ENCODE data around the gene P2RX7. TPM values are rescaled to one million over a fixed set of nuclear protein-coding genes. Genes with fewer than 3 reads are reported as not detected.

P2RX7 gene
- polyA plus RNA-seq, 3 donors, result 0.69 to 1.0 (median 0.86) TPM

GRCh38 chr12:121108492-121108891 is 24.2 kb upstream of the P2RX7 start:
- DNase-seq (ENCODE audit: low read depth in 3 of 3, low spot score in 2 of 3), result no peak

- DNase-seq (ENCODE audit: low read depth in 3 of 3, low spot score in 2 of 3), result peak; percentile 38 to 50 (median 42)
Observed at GRCh38 chr12:121110211-121110940, 22.3 kb upstream of the P2RX7 start.

- DNase-seq (ENCODE audit: low read depth in 3 of 3, low spot score in 2 of 3), result no peak
Observed at GRCh38 chr12:121111684-121112083, 21.0 kb upstream of the P2RX7 start.

- DNase-seq (ENCODE audit: low read depth in 3 of 3, low spot score in 2 of 3), result no peak
Observed at GRCh38 chr12:121112496-121112895, 20.2 kb upstream of the P2RX7 start.

GRCh38 chr12:121113057-121113456 is 19.6 kb upstream of the P2RX7 start:
- DNase-seq (ENCODE audit: low read depth in 3 of 3, low spot score in 2 of 3), result no peak

GRCh38 chr12:121114019-121114639 is 18.5 kb upstream of the P2RX7 start:
- no peak for DNase-seq (ENCODE audit: low read depth in 3 of 3, low spot score in 2 of 3)

- DNase-seq (ENCODE audit: low read depth in 3 of 3, low spot score in 2 of 3), result no peak
Observed at GRCh38 chr12:121114806-121115205, 17.9 kb upstream of the P2RX7 start.

GRCh38 chr12:121115530-121115929 is 17.1 kb upstream of the P2RX7 start:
- DNase-seq (ENCODE audit: low read depth in 3 of 3, low spot score in 2 of 3), result no peak

- DNase-seq (ENCODE audit: low read depth in 3 of 3, low spot score in 2 of 3), result no peak
Observed at GRCh38 chr12:121116318-121117225, 16.1 kb upstream of the P2RX7 start.

GRCh38 chr12:121117226-121117777 is 15.4 kb upstream of the P2RX7 start:
- no peak for DNase-seq (ENCODE audit: low read depth in 3 of 3, low spot score in 2 of 3)

- no peak for DNase-seq (ENCODE audit: low read depth in 3 of 3, low spot score in 2 of 3)
Observed at GRCh38 chr12:121120323-121120722, 12.4 kb upstream of the P2RX7 start.

- no peak for DNase-seq (ENCODE audit: low read depth in 3 of 3, low spot score in 2 of 3)
Observed at GRCh38 chr12:121120989-121121755, 11.5 kb upstream of the P2RX7 start.

GRCh38 chr12:121121805-121122204 is 10.9 kb upstream of the P2RX7 start:
- DNase-seq (ENCODE audit: low read depth in 3 of 3, low spot score in 2 of 3), result no peak

GRCh38 chr12:121123488-121123887 is 9.2 kb upstream of the P2RX7 start:
- DNase-seq (ENCODE audit: low read depth in 3 of 3, low spot score in 2 of 3), result no peak

- DNase-seq (ENCODE audit: low read depth in 3 of 3, low spot score in 2 of 3), result no peak
Observed at GRCh38 chr12:121124402-121125109, 8.1 kb upstream of the P2RX7 start.

- no peak for DNase-seq (ENCODE audit: low read depth in 3 of 3, low spot score in 2 of 3)
Observed at GRCh38 chr12:121127501-121127900, 5.2 kb upstream of the P2RX7 start.

GRCh38 chr12:121128908-121129810 is 3.5 kb upstream of the P2RX7 start:
- DNase-seq (ENCODE audit: low read depth in 3 of 3, low spot score in 2 of 3), result no peak

GRCh38 chr12:121129811-121130147 is 2.9 kb upstream of the P2RX7 start:
- DNase-seq (ENCODE audit: low read depth in 3 of 3, low spot score in 2 of 3), result no peak

GRCh38 chr12:121130866-121131373 is 1.8 kb upstream of the P2RX7 start:
- DNase-seq (ENCODE audit: low read depth in 3 of 3, low spot score in 2 of 3), result no peak
